Measurements from ENCODE around the gene MRPL9. TPM values are rescaled to one million over a fixed set of nuclear protein-coding genes. Genes with fewer than 3 reads are reported as not detected.
A peak's percentile ranks its signal among the peaks of the same experiment; 100 is the strongest.
"Not testable (repeated sequence)": the region's sequence is repeated elsewhere in the genome, so short reads cannot be mapped to it uniquely, and the experiment has no call there.

MRPL9 gene
- polyA plus RNA-seq, 3 donors from 2014 or later, result 120 to 128 (median 128) TPM

GRCh38 chr1:151776665-151777062, 13.4 kb upstream of the MRPL9 start:
- Mint-ChIP-seq H3K9me3 (no peaks in the 10 kb centered on the region), H3K27me3 (ENCODE audit: low read depth in 3 of 3) (peaks cover 0 to 5% (median 0%) of the 10 kb centered on the region in 3 donors), H3K36me3 (peaks cover 40 to 55% (median 40%) of the 10 kb centered on the region in 3 donors), H3K4me3 (no peak overlapping the region), H3K4me1 (no peaks in the 10 kb centered on the region), H3K27ac (no peak overlapping the region)
- DNase-seq, result no peak

GRCh38 chr1:151775894-151776664, 12.8 kb upstream of the MRPL9 start:
- Mint-ChIP-seq H3K4me3 (no peak overlapping the region), H3K27me3 (ENCODE audit: low read depth in 3 of 3) (peaks cover 0 to 2% (median 0%) of the 10 kb centered on the region in 3 donors), H3K36me3 (peaks cover 36 to 50% (median 36%) of the 10 kb centered on the region in 3 donors), H3K27ac (no peak overlapping the region), H3K9me3 (no peaks in the 10 kb centered on the region), H3K4me1 (no peaks in the 10 kb centered on the region)
- DNase-seq, result no peak

GRCh38 chr1:151774256-151774922, 11.1 kb upstream of the MRPL9 start:
- no peaks in the 10 kb centered on the region for H3K4me1 Mint-ChIP-seq
- H3K27me3 Mint-ChIP-seq (ENCODE audit: low read depth in 3 of 3), result peaks cover 0 to 2% (median 0%) of the 10 kb centered on the region in 3 donors
- H3K4me3 Mint-ChIP-seq, result no peak overlapping the region
- H3K27ac Mint-ChIP-seq, result no peak overlapping the region
- peaks cover 29 to 41% (median 36%) of the 10 kb centered on the region in 3 donors for H3K36me3 Mint-ChIP-seq
- no peaks in the 10 kb centered on the region for H3K9me3 Mint-ChIP-seq
- no peak for DNase-seq

GRCh38 chr1:151773702-151774101, 10.4 kb upstream of the MRPL9 start:
- Mint-ChIP-seq H3K27me3 (ENCODE audit: low read depth in 3 of 3) (peaks cover 0 to 2% (median 0%) of the 10 kb centered on the region in 3 donors), H3K36me3 (peaks cover 29 to 34% (median 30%) of the 10 kb centered on the region in 3 donors), H3K27ac (no peak overlapping the region), H3K4me3 (no peak overlapping the region), H3K9me3 (no peaks in the 10 kb centered on the region), H3K4me1 (no peaks in the 10 kb centered on the region)
- no peak for DNase-seq

GRCh38 chr1:151769270-151769669, 6.0 kb upstream of the MRPL9 start:
- not testable (repeated sequence) for H3K4me3 Mint-ChIP-seq; H3K9me3 Mint-ChIP-seq; H3K4me1 Mint-ChIP-seq; H3K36me3 Mint-ChIP-seq; DNase-seq; H3K27ac Mint-ChIP-seq; H3K27me3 Mint-ChIP-seq (ENCODE audit: low read depth in 3 of 3)

- not testable (repeated sequence) for H3K27ac Mint-ChIP-seq; H3K9me3 Mint-ChIP-seq; H3K4me3 Mint-ChIP-seq; DNase-seq; H3K27me3 Mint-ChIP-seq (ENCODE audit: low read depth in 3 of 3); H3K36me3 Mint-ChIP-seq
- H3K4me1 Mint-ChIP-seq, result peaks cover 9 to 12% of the 10 kb centered on the region in 2 donors
Observed at GRCh38 chr1:151768351-151769066, 5.2 kb upstream of the MRPL9 start.

- Mint-ChIP-seq H3K9me3 (no peaks in the 10 kb centered on the region), H3K4me3 (peak overlapping the region; percentile 91 to 97 (median 94)), H3K27ac (peak overlapping the region; percentile 84 to 98 (median 98)), H3K27me3 (ENCODE audit: low read depth in 3 of 3) (peaks cover 0 to 6% (median 0%) of the 10 kb centered on the region in 3 donors), H3K36me3 (peaks cover 12 to 17% (median 16%) of the 10 kb centered on the region in 3 donors), H3K4me1 (peaks cover 22 to 38% of the 10 kb centered on the region in 2 donors)
- DNase-seq, result no peak
Observed at GRCh38 chr1:151763990-151764389, 694 bp upstream of the MRPL9 start.

GRCh38 chr1:151760597-151761385, 2.5 kb downstream of the MRPL9 start:
- no peak for DNase-seq
- Mint-ChIP-seq H3K27me3 (ENCODE audit: low read depth in 3 of 3) (peaks cover 0 to 6% (median 0%) of the 10 kb centered on the region in 3 donors), H3K4me1 (peaks cover 39 to 53% of the 10 kb centered on the region in 2 donors), H3K4me3 (peak overlapping the region; percentile 10 to 47 (median 38)), H3K27ac (peak overlapping the region in 4 of 6 donors; percentile 57 to 75 (median 68)), H3K9me3 (no peaks in the 10 kb centered on the region), H3K36me3 (peaks cover 12 to 22% (median 16%) of the 10 kb centered on the region in 3 donors)

GRCh38 chr1:151759241-151759640, 4.1 kb downstream of the MRPL9 start:
- Mint-ChIP-seq H3K36me3 (peaks cover 12 to 22% (median 20%) of the 10 kb centered on the region in 3 donors), H3K4me3 (no peak overlapping the region), H3K27me3 (ENCODE audit: low read depth in 3 of 3) (peaks cover 0 to 6% (median 0%) of the 10 kb centered on the region in 3 donors), H3K4me1 (peaks cover 43 to 57% of the 10 kb centered on the region in 2 donors), H3K9me3 (no peaks in the 10 kb centered on the region), H3K27ac (no peak overlapping the region)
- no peak for DNase-seq

- Mint-ChIP-seq H3K9me3 (no peaks in the 10 kb centered on the region), H3K27ac (peak overlapping the region in 5 of 6 donors; percentile 12 to 77 (median 33)), H3K36me3 (peaks cover 9 to 31% (median 20%) of the 10 kb centered on the region in 3 donors), H3K4me1 (peaks cover 27 to 32% of the 10 kb centered on the region in 2 donors), H3K4me3 (peak overlapping the region in 2 of 5 donors; percentile 11 to 49), H3K27me3 (ENCODE audit: low read depth in 3 of 3) (peaks cover 0 to 4% (median 2%) of the 10 kb centered on the region in 3 donors)
- DNase-seq, result no peak
Observed at GRCh38 chr1:151756291-151756690, 7.0 kb downstream of the MRPL9 start.

GRCh38 chr1:151741516-151741915, 21.8 kb downstream of the MRPL9 start:
- Mint-ChIP-seq H3K36me3 (peaks cover 0 to 5% (median 0%) of the 10 kb centered on the region in 3 donors), H3K27me3 (ENCODE audit: low read depth in 3 of 3) (peaks cover 1 to 6% (median 3%) of the 10 kb centered on the region in 3 donors), H3K9me3 (peaks cover 0 to 10% (median under 1%) of the 10 kb centered on the region in 6 donors), H3K4me3 (no peak overlapping the region), H3K27ac (no peak overlapping the region), H3K4me1 (no peaks in the 10 kb centered on the region)
- no peak for DNase-seq

- Mint-ChIP-seq H3K4me1 (no peaks in the 10 kb centered on the region), H3K36me3 (peaks cover 0 to 5% (median 0%) of the 10 kb centered on the region in 3 donors), H3K27ac (no peak overlapping the region)
Observed at GRCh38 chr1:151739590-151740355, 23.5 kb downstream of the MRPL9 start.

More at GRCh38 chr1:151739590-151740355, 23.5 kb downstream of the MRPL9 start:
- no peak overlapping the region for H3K4me3 Mint-ChIP-seq
- no peak for DNase-seq
- H3K27me3 Mint-ChIP-seq (ENCODE audit: low read depth in 3 of 3), result peaks cover 0 to 2% (median 1%) of the 10 kb centered on the region in 3 donors
- H3K9me3 Mint-ChIP-seq, result peaks cover 0 to 10% (median under 1%) of the 10 kb centered on the region in 6 donors
